ENCODE measurements around the gene RRM2.
"Not testable (repeated sequence)": the region's sequence is repeated elsewhere in the genome, so short reads cannot be mapped to it uniquely, and the experiment has no call there.

Gene RRM2

DNA sequence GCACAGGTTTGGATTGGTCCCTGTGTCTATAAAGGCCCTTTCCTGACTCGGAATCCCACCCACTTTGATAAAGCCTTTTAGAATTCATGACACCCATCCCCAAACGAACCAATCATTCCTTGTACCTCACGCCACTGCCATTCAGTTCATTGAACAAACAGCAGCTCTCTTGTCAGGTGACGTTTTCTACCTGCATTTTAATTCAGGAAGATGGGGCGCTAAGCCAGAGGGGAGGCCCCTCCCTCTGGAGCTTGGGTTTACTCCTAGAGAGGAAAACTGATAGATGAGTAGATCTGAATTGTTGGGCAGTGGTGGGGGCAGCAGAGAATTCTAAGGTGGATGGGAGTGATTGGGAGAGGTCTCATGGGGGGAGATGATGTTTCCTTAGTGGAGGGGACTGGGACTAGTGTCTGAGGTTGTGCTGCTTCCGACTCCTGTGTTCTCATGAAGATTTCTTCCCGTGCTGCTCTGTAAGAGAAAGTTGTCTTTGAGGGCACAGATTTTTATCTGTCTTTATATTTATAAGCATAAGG lies 9.6 kb downstream of the RRM2 start:
- no peak for DNase-seq (ENCODE audit: low read depth)

DNA sequence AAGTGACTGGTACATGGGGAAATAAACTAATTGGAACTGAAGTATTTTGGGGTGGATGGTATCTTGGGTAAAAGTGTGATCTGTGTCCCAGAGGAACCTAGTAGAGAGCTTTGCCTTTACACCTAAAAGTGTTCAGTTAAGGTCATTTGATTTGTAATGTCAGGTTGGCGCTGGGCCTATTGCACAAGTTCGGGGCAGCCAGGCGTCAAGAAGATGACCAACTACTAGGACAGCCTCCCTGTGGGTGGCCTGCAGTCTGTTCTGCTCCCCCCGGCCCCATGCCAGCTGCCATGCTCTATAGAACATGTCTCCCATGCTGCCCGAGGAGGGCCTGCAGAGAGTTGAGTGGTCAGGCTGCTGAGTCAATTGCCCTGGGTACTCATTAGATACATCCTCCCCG lies 10.1 kb downstream of the RRM2 start:
- no peak for DNase-seq (ENCODE audit: low read depth)

DNA sequence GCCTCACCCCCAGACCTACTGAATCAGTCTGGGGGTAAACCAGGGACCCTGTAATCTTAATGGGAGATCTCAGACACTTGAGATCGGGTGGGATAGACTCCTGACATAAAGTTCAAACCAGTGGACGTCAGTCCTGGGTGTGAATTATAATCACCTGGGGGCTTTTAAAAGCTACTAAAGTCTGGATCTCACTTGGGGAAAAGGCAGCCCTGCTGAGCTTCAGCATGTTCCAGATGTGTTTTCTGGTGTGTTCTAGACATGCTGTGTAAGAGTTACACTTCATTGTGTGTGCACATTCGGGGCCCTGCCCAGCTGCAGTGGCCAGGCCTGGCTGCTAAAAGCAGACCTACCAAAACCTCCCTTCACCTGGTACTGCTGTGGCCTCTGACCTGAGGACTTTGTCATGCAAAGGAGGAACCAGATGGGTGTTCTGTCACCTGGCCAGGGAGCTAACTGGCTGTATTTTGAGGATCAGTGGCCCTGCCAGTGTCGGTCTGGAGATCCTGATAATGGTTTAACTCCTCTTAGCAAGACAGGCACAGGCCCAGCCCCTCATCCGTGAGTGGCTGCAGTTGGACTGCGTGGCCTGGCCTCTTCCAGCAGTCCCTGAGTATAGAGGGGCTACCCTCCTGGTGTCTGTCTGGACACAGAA lies 10.6 kb downstream of the RRM2 start:
- DNase-seq (ENCODE audit: low read depth), result no peak

DNA sequence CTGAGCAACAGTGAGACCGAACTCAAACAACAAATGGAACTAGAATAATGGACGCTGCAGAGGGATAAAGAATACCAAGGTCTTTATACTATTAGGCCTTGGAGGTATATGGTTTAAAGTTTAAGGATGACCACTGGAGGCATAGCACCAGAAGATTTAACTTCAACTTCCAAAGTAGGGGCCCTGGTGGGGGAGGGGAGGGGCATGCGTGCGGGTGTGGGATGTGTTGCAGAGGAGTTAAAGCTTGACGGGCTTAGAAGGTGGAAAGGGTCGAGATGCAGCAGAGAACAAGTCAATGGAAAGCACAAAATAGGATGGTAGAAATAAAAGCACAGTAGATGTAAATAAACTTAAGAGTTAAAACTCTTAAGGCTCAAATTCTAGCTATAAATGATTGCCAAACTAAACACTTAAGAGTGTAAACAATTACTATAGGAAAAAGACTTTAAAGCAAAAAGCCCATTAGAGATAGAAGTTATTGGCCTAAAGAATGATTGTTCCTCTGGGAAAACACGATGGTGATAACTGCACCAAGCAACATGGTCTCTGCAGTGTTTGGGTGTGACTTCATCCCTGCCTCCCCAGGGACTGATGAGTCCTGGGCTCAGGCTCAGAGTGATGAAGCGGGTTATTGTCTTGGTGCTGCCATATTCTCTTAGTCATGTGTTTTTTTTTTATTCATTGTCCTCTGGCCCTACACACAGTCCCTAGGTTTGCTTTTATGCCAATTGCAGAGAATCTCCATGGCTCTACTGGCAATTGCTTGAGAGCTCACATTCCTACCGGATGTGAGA lies 13.0 kb downstream of the RRM2 start:
- no peak for DNase-seq (ENCODE audit: low read depth)

DNA sequence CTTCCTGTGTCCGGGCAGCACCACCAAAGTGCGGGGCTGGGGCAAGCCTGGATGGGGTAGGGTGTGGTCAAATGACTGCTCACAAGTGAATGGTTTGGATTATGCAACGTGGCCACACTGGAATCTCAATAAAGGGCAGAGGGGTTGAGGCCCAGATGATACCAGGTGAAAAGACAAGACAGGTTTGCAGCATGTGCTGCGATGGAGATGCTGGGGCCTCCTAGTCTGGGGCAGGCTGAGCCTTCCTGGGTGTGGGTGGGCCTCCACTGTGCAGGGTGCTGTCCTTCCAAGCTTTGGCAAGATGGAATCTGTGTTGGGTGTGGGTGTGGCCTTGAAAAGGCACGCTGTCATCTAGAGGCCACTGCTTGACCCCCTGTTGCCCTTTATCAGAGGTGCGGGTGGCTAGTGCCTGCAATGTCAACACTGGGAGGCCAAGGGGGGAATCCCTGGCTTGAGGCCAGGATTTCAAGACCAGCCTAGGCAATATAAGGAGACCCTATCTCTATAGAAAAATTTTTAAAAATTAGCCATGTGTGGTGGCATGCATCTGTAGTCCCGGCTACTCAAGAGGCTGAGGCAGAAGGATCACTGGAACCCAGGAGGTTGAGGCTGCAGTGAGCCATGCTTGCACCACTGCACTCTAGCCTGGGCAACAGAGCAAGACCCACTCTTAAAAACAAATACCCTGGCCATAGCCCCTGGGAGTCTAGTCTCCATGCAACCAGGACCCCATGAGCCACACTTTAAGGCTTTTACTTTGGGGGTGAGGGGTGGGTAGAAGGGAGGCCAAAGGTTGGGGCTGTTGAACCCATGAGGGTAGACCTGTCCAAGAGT lies 13.8 kb downstream of the RRM2 start:
- no peak for DNase-seq (ENCODE audit: low read depth)

DNA sequence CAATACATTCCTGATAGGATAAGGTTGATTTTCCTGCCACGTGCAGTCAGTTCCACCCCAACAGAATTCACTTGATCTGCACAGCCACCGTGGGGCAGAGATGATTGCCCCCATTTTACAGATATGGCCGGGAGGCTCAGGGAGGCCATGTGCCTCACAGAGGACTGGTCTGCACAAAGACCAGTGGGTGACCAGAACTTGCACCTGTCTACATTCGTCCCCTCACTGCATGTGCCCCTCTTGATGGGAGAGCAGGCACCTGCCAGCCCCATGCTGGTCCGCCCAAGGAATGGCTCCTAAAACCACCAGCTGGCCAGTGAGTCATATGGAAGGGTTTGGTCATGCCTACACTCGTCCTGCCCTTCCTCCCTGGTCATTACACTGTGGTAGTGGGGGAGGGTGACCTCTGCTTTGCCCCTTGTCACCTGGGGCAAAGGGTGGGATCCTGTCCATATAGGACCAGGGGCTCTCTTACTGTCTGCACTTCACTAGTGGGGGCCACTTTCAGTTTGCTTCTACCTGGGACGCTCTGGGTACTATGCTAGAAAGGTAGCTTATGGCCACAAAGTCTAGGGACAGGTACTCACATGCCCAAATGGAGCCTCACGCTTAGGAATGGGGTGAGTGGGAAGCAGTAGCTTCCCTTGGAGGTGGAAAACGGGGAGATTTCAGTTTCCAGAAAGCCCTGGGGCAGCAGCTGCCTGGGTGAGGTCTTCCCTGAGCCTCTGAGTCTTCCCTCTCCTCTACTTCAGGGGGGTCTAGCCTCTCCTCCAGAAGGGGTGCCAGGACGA lies 14.7 kb downstream of the RRM2 start:
- DNase-seq (ENCODE audit: low read depth), result no peak

DNA sequence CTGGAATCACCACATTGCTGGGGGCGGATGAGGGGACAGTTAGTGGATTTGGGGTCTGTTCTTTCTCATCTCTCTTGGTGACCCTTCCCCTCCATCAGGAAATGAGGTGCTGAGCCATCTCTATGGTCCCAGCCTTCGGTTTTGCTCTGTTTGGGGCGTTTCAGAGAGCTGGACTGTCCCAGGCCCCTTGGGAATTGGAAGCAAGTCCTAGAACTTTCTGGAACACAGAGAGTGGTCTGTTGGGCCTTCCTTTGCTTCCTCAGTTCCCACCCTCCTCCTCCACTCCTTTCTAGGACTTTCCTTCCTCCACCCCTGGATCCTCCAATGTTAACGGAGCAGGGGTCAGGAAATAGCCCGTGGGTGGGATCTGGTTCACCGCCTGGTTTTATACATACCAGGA lies 17.0 kb downstream of the RRM2 start:
- no peak for DNase-seq (ENCODE audit: low read depth)

DNA sequence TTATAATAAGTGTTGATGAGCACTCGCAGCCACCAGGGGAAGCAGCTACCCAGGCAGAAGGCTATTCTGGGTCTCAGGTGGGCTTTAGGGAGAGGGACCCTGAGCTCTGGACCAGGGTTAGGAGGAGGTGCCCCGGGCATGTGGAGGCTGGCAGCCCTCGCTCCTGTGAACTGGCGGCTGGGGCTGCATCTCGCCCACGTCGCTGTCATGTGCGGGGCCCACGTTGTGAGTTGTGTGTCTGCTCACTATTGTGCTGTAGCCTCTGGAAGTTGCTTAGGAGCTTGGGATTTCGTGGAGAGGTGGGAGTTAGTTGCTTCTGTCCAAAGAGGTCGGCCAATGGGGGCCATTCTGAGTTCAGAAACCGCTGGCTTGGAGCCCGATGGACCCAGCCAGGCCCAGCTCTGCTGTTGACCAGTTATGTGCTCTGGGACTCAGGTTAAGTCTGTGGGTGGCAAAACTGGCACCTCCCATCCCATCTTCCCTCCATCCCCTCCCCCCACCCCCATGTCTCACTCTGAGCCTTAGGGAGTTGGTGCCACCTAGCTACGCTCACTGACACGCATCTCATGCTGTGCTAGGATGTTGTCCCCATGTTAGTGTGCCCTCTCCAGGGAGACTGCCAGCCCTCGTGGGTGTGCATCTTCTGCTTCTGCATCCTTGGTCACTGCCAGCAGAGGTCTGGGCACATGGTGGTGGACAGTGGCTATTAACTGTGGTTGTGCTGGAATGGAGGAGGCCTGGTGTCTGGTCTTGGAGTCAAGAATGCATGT lies 18.5 kb downstream of the RRM2 start:
- no peak for DNase-seq (ENCODE audit: low read depth)

DNA sequence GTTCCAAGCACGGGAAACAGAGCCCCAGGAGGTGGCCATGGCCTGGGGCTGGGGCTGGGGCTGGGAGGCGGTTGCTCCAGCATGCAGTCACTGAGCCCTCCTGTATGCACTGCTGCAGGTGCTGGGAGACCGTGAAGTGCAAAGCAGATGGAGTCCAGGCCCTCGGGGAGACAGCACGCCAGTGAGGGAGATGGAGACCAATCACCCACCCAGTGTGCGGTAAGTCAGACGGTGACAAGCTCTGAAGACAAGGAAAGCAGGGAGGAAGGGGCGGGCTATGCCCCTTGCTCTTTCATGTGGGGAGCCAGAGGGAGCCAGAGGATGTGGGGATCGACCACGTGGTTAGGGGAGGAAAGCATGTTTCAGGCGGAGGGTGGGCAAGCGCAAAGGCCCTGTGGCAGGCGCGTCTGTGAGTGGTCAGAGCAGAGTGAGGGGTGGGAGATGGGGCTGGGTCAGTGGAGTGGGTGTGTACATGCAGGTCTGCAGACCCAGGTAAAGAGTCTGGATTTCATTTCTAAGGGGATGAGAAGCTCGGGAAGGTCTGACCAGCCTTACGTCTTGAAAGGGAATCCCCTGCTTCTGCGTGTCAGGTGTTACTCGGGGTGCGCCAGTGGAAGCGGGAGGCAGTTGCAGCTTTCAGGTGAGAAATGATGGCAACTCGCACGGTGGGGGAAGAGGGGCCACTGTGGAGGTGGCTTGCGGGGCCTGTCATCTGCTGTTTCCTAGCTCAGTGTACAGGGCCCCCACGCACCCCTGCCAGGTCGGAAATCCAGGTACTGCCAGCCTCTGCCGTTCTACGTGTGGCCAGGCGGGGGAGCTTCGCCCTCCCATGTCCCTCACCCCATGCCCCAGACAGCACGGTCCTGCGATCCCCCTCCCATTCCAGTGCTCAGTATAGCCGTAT lies 19.4 kb downstream of the RRM2 start:
- DNase-seq (ENCODE audit: low read depth), result no peak

DNA sequence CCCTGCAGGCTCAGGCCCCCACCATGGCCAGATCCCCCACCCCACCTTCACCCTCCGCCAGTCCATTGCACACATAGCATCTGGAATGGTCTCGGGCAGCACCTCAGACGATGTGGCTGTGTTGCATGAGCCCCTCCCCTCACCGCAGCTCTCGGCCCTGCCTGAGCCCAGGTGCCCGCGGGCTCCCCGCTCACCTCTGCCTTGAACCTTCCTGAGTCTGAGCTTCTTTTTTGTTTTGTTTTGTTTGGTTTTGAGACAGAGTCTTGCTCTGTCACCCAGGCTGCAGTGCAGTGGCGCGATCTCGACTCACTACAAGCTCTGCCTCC lies 20.1 kb downstream of the RRM2 start:
- DNase-seq (ENCODE audit: low read depth), result no peak

DNA sequence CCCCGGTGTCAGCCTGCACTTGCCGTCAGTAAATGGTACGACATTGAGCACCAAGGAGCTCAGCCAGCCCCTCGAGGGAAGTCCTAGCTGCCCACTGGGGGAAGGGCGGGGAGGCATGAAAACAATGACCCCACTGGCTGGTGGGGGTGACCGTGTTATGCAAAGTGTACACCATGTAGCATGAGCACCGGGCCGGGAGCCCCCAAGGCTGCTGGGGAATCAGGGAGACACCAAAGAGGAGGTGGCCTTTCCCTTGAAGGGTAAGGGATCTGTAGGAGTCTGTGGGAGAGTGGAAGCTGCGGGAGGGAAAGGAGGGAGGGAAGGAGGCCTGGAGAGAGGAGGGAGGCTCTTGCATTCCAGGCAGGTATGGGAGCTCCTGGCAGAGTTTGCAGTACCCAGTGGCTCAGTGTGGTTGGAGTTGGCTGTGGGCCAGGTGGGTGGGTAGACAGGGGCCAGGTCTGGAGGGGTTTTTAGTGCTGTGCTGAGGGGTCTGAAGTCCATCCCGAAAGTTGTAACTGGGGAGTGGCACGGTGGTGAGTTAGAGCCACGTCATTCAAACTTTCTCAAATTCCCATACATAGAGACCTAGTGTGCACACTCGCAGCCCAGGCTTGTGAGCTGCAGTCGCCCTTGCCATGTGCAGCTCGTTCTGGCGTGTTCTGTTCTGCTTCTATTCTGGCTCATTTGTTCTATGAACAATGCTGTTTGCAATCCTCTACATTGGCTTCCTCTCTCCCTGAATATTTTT lies 22.4 kb downstream of the RRM2 start:
- no peak for DNase-seq (ENCODE audit: low read depth)

DNA sequence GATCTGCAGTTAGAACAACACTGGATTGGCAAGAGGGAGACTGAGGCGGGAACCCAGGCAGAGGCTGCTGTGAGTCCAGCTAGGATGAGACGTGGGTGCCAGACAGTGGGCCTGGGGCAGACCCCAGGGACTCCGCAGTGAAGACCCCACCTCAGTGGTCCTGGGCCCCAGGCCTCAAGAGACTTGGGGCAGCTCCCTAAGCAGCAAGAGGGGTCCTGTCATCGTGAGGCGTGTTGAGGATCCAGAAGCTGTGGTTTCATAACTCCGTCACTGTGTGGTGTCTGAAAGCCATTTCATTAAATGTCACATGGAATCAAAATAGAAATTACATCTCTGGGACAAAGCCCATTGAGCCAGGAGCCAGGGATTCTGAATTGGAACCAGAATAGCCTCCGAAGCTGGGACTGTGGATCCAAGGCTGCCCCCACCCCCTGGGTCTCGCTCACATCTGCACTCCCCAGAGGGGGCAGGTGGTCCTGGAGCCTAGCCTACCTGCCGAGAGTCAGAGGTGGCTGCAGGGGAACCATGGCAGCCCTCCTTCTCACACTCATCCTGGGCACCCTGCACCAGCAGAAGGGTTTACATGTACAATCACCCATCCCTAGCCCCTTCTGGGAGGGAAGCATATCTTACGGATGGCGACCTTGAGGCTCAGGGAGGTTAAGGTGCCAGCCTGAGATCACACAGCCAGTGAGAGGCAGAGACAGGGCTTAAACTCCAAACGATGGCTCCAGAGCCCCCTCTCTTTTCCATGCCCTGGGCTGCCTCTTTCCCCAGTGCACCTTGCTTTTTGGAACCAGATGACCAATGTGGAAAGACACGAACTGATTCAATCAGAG lies 23.2 kb downstream of the RRM2 start:
- DNase-seq (ENCODE audit: low read depth), result no peak

DNA sequence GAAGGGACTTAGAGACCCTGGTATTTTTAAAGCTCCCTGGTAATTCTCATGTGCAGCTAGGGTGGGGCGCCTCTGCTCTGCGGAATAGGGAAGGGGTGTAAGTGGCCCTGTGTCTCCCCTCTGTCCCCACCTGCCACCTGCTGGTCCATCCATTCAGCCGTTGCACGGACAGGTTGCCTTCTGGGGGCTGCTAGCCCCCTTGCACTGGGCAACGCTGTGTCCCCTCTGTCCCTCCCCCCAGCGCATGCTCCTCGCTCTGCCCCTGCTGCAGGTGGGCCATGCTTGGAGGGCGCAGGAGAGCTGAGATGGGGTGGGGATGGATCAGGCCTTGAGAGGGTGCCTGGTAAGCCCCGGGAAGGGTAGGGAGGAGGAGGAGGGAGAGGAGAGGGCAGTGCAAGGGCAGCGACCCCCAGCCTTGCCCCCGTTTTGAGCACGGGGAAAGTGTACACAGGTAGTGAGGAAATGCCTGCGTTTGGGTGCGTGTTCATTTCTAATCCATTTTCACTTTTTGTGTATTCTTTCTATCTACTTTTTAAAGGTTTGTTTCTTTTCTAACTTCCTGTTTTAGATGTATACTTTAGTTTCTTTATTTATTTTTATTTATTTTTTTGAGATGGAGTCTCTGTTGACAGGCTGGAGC lies 23.9 kb downstream of the RRM2 start:
- no peak for DNase-seq (ENCODE audit: low read depth)

DNA sequence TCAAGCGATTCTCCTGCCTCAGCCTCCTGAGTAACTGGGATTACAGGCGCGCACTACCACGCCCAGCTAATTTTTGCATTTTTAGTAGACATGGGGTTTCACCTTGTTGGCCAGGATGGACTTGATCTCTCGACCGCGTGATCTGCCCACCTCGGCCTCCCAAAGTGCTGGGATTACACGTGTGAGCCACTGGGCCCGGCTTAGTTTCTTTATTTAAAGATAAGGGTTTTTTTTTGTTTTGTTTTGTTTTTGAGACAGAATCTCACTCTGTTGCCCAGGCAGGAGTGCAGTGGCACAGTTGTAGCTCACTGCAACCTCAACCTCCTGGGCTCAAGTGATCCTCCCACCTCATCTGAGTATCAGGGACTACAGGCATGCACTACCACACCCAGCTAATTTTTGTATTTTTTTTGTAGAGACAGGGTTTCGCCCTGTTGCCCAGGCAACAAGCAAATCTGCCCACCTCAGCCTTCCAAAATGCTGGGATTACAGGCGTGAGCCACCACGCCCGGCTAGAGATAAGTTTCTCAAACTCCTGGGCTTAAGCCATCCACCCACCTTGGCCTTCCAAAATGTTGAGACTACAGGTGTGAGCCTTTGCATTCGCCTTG lies 24.6 kb downstream of the RRM2 start:
- DNase-seq (ENCODE audit: low read depth), result not testable (repeated sequence)

DNA sequence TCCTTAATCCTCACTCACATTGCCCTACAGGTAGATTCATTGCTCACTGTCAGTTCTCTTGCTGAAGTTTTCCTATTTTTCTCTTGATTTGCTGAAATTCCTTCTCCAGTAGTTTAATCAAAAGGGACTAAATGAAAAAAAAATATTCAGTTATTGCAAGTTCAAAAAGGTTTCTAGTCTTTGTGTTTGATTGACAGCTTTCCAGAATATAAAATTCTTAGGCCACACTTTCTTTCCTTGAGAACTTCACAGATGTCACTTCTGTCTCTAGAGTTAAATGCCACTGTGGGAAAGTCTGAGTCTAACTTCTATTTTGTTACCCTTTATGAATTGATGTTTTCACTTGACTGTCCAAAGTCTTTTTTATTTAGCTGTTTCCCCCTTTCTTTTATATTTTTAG lies 25.7 kb downstream of the RRM2 start:
- no peak for DNase-seq (ENCODE audit: low read depth)

DNA sequence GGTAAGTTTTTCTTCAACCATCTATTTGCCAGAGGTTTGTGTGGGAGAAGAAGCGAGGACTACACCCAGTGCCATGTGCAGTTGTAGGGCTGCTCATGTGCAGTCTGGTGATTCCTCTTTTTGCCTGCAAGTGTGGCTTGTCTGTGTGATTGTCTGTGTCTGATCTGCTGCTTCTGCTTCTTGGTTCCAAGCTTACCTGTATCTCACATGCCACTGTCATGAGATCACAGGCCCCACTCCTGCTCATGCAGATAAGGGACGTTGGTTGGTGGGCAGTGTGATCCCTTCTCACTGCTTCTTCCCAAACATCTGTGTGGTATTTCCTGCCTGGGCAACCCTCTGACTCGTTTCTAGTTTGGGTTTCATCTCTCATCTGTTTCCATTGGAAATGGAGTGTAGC lies 27.1 kb downstream of the RRM2 start:
- no peak for DNase-seq (ENCODE audit: low read depth)

DNA sequence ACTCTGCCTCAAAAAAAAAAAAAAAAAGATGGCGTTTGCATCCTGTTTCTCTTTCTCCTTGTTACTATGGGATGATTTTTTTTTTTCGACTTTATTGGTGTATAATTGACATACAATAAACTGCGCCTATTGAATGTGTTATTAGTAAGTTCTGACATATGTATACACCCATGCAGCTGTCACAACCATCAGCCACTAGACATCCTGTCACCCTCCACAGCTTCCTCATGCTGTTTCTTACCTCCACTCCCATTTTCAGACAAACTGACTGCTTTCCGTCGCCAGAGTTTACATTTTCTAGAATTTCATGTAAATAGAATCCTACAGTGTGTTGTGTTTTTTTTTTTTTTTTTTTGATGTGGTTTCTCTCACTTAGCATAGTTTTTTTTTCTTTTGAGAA lies 27.9 kb downstream of the RRM2 start:
- DNase-seq (ENCODE audit: low read depth), result no peak

DNA sequence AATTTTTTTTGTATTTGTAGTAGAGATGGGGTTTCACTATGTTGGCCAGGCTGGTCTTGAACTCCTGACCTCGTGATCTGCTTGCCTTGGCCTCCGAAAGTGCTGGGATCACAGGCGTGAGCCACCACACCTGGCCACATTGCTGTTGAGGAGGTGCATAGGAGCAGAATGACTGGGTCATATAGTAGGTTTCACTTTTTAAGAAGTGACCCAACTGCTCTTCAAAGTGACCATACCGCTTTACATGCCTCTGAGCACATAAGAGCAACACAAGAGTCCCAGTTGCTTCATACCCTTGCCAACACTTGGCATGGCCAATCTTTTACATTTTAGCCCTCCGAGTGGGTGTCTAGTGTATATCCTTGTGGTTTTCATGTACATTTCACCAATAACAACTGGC lies 28.9 kb downstream of the RRM2 start:
- DNase-seq (ENCODE audit: low read depth), result no peak
